Measurements from ENCODE around the gene AGER.
A peak's percentile ranks its signal among the peaks of the same experiment; 100 is the strongest.

Gene AGER

DNA sequence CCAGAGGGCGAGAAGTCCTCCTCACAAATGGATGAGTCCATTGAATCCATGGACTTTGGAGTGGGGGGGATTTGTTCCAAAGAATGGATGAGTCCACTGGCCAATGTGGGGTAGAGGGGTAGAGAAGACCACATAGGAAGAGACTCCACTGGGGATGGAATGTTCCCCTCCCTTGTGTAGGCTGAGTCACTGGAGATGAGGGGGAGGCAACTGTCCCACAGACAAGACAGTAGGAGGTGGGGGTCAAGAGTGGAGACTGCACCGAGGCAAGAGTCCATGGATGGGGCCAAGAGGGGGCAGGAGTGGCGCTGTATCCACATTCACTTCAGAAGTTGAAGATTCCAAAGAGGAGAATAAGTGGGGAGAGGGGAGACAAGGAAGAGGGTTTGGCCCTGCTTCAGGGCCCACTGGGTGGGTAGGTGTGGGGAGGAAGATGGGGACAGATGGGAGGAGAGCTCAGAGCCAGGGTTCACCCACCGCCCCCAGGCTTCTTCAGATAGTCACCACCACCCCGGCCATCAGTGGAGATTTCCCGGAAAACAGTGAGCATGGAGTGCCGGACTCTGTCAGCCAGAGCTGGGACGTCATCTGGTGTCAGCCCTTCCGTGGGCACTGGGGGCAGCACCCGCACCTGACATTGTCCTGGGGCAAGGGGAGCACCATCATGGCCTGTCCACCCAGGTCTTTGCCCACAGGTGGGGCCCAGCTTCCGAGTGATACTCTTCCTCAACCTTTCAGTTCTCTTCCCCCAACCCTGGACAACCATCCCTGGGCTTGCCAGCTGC, 15.1 kb downstream of the AGER start:
- DNase-seq (ENCODE audit: low read depth in 2 of 2), result no peak

DNA sequence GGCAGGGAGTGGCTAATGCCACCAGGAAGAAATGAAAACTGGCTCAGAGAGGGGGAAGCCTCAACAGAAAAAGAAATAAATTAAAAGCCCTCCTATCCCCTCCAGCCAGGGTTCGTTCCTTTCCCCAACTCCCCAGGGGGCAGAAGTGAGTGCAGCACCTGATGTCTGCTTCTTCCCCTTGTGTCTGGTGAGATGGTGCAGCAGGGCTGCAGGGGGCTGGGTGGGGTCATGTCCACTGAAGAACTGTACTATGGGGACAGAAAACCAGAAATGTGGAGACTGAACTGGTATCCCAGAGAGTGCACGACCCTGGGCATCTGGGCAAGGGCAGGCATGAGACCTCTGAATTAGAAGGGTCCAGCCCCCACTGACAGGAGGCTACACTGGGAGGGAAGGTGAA, 15.7 kb downstream of the AGER start:
- no peak for DNase-seq (ENCODE audit: low read depth in 2 of 2)

DNA sequence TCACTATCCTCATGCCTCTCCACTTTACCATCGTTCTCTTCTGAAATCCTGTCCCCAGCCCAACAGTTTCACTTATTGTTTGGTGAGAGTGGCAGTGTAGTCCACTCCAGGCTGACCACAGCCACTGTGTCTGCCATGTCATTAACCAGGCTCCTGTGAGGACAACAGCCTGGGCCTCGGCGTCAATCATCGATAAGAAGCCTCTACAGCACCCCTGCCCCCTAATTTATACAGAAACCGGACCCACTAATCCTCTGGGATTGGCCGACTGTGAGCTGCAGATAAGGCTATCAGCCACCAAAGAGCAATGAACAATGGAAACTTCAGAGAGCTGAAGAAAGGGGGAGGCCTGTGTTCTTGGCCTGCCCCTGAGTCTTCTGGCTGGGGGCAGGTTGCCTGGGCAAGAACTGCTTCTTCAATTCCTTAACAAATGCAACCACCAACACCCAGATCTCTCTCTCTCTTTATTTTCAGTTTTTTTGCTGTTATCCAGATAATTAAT, 16.2 kb downstream of the AGER start:
- no peak for DNase-seq (ENCODE audit: low read depth in 2 of 2)

DNA sequence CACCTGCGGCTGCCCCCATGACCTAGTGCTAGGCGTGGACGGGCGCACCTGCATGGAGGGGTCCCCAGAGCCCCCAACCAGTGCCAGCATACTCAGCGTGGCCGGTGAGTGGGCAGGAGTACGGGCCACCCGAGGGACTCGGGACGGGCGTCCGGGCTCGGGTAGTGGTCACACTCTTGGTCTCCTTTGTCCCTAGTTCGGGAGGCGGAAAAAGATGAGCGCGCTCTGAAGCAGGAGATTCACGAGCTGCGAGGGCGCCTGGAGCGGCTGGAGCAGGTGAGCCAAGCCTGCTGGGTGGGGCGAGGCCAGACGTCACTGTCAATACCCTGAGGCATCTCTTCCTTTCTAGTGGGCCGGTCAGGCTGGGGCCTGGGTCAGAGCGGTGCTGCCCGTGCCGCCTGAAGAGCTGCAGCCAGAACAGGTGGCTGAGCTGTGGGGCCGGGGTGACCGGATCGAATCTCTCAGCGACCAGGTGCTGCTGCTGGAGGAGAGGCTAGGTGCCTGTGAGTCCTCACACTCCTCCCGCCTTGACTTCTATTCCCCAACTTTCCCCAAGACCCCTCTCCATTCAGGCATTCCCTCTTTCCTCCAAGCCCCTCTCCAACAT, 16.8 kb downstream of the AGER start:
- DNase-seq (ENCODE audit: low read depth in 2 of 2), result no peak

DNA sequence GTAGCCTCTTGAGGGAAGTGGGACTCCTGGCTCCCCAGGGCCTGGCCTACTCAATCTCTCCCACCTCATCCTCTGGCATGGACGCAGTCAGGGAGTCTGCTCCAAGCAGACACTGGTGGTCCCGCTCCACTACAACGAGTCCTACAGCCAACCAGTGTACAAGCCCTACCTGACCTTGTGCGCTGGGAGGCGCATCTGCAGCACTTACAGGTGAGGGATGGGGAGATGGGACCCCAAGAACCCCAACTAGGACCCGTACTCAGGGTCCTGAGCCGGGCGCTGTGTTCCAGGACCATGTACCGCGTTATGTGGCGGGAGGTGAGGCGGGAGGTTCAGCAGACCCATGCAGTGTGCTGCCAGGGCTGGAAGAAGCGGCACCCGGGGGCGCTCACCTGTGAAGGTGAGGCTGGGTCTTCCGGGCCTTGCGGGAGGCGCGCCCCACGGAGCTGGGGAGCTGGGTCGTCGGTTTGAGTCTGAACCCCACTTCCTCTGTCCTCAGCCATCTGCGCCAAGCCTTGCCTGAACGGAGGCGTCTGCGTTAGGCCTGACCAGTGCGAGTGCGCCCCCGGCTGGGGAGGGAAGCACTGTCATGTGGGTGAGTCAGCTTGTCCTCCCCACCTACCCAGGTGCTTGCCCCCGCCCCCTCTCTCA, 17.5 kb downstream of the AGER start:
- no peak for DNase-seq (ENCODE audit: low read depth in 2 of 2)

DNA sequence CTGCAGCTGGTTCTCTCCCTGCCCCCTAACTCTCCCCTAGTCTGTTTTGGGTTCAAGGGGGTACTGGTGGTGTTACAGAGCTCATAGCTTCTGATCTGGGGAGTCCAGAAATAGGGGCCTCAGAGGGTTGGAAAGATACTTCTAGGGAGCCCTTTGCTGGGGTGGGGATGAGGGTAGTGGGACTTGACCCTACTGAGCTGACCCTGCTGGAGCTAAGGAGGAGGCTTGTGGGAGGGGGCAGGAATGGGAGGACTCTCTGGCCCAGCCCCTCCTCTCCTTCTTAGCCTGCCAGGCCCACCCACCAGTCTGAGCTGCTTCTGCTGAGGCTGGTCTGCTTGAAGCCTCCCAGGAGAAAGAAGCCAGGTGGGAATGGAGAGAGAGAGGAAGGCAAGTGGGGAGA, 19.8 kb downstream of the AGER start, which contains the start of gene EGFL8:
TSS of gene EGFL8 (plus strand) at position 301 of the 400 bp plus-strand sequence. CDS start 1,571 bp downstream, outside the sequence.
- no peak for DNase-seq (ENCODE audit: low read depth in 2 of 2)

DNA sequence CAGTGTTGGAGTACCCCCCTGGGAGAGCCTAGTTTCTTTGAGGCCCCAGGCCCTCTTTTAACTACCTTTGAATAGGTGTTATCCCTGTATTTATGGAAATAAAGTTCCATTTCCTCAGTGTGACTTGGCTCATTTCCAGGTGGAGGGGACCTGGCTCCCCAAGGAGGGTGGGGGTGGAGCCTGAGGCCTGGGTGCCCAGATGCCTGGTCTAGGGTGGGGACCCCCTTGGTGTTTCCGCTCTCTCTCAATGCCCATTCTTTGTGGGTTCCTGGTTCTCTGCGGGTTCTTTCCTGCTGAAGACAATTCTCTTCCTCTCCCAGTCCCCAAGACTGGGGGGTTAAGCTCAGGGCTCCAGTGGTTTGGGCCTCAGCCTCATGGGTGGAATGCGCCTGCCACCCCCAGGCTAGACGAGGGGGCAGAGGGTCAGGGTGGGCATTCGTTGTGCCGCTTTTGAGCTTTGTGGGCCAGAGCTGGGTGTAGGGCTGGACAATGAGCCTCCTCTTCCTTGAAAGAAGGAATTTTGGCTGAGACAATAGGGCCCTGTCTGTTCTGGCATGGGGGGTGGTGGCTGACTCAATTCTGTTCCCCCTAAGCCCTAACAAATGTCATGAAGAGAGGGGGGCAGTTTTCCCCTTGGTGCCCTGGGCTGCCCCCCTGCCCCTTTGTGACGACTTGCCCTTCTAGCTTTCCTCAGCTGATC, 20.3 kb downstream of the AGER start:
- no peak for DNase-seq (ENCODE audit: low read depth in 2 of 2)

DNA sequence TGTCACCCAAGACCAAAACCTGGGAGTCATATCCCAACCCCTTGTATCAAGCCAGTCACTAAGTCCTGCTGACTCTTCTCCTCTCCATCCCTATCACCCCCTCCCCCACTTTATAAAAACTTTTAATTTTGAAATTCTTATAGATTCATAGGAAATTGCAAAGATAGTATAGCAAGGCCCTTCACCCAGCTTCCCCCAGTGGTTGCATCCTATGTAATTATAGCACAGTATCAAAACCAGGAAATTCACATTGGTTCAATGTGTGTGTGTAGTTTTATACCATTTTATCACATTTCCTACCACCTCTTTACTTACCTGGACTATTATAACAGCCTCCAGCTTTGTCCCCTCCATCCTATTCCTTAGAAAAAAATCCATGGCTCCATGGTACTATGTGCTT, 26.0 kb downstream of the AGER start:
- DNase-seq (ENCODE audit: low read depth in 2 of 2), result no peak

DNA sequence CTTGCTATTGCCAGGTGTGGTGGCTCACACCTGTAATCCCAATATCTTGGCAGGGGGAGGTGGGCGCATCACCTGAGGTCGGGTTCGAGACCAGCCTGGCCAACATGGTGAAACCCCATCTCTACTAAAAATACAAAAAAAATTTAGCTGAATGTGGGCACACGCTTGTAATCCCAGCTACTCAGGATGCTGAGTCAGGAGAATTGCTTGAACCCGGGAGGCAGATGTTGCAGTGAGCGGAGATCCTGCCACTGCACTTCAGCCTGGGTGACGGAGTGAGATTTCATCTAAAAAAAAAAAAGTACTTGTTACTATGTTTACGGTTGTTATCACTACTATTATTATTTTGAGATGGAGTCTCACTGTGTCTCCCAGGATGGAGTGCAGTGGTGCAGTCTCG, 27.2 kb downstream of the AGER start:
- no peak for DNase-seq (ENCODE audit: low read depth in 2 of 2)

DNA sequence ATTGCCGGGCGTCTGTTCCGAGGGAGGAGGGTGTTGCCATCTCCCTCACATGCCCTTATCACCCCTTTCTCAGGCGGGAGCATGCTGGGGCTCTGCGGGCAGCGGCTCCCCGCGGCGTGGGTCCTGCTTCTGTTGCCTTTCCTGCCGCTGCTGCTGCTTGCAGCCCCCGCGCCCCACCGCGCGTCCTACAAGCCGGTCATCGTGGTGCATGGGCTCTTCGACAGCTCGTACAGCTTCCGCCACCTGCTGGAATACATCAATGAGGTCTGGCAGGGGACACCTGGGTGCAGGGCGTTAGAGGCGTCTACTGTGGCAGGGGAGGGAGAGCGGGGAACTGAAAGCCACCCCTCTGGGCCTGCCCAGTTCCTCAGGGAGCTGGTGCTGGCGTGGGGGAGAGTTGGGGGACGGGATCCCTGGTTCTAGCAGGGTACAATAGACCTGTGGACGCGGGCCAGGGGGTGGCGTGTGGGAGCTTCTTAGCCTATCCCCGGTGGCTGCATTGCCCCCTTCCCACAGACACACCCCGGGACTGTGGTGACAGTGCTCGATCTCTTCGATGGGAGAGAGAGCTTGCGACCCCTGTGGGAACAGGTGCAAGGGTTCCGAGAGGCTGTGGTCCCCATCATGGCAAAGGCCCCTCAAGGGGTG, 29.4 kb downstream of the AGER start:
- DNase-seq (ENCODE audit: low read depth in 2 of 2), result no peak

DNA sequence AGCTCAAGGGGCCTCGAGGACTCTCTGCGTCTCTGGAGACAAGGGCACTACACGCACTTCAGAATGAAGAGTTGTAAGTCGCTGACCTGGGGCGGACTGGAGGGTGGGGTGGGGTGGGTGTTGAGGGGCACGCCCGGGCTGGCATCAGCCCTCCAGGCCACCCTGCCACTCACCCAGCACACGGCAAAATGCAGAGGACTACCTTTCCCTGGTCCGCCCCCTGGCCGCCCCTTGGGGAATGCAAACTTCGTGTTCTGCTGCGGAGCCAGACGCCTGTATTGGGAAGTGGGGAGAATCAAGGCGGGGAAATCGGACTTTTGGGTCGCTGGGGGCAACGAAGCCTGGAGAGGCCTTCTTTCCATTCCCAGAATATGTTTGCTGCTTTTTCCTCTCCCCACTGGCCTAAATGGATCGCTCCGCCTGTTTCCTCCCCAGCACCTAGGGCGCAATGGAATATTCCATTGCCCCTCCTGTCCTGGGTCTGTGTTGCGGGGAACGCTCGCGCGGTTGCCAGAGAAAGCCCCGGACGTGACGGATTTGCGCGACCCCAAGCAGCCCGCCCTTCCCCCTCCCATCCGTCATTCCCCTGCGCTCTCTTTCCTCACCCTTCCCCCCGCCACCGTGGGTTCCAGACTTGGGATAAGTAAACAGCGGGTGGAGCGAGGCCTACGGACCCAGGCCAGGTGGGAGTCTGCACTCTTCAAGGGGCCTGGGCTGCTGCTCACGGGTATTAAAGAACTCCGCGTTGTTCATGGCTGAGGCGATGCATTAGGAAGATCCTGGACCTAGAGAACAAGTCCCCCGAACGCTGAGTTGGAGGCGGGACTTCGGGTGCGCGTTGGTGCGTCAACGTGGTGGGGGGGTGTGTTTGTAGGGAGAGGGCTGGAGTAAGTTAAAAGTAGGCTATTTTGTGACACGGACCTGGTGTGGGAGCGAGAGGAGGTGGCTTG, 30.2 kb downstream of the AGER start, which contains the start of gene PPT2:
TSS of gene PPT2 (plus strand) at position 578 of the 950 bp plus-strand sequence. CDS start 454 bp downstream, outside the sequence.
- peak; percentile 41 to 53 for DNase-seq (ENCODE audit: low read depth in 2 of 2)

DNA sequence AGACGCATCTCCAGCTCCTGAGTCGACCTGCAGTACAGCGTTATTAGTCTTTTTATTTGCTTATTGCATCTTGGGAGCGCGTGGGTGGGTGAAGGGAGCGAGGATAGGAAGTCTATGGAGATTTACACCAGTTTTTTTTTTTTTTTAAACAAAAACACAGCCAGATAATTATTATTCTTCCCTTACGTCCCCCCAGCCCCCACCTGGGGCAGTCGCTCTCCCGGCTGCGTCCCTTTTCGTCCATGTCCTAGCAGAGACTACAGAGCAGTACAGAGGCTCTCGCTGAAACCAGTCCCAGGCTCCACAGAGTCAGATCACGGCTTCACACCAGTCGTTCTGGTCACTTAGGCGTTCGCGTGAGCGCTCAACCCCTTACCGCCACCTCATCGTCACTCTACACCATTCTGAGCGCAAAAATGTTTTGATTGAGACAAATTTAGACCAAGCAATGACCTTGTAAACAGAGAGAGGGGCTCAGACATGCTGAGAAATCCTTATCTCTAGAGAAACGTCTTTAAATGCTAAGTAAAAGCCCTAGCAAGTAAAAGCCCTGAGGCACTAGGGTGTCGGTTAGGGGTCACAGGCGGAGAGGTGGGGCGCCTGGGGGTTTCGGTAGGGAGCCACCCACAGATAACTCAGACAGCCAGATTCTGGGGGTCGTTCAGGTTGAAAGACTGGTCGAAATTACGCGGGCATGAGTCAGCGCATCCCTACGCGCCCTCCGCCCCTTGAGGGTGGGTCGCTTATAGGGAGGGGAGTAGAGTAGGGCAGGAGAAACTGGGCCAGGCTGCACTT, 31.1 kb downstream of the AGER start:
- DNase-seq (ENCODE audit: low read depth in 2 of 2), result no peak

DNA sequence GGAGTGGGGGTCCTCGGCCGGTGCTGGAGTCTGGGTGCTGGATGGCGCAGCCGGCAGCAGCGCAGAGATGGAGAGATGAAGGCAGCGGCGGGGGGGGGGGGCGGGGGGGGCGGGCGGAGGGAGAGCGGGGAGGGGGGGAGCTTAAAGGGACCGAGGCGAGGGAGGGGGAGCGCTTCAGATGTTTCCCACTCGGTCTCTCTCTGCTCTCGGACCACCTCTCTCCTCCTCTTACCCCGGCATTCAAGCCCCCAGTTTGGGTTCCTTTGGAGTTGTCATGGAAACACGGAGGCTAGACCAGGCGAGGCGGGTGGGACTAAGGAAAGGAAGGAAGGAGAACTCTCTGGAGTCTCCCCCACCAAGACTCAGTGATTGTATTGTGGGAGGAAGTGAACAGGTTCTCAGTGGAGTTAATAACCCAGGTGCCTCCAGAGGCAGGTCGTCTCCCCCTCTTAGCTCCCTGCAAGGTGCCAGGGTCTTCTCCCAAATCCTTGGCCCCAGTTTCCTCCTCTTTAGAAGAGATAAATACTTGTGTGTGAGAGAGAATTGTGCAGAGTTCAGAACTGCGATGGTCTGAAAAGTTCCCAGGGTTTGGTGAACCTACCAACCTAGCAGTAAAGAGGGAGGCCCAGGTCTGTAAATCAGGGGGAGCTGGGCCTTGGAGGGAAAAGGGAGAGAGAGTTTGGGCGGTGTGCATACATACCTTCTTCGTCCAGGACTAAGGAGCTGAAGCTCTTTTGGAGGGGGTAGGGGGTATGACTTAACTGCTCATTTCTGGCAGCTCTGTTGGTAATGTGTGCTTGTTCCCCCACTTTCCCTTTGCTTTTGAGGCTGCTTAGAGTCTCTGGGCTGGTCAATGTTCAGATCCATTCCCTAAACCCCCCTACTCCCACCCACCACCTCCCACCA, 31.9 kb downstream of the AGER start, which contains the start of gene PRRT1:
TSS of gene PRRT1 (minus strand) at position 77 of the 906 bp plus-strand sequence. CDS start 112 bp downstream, outside the sequence.
- no peak for DNase-seq (ENCODE audit: low read depth in 2 of 2)

DNA sequence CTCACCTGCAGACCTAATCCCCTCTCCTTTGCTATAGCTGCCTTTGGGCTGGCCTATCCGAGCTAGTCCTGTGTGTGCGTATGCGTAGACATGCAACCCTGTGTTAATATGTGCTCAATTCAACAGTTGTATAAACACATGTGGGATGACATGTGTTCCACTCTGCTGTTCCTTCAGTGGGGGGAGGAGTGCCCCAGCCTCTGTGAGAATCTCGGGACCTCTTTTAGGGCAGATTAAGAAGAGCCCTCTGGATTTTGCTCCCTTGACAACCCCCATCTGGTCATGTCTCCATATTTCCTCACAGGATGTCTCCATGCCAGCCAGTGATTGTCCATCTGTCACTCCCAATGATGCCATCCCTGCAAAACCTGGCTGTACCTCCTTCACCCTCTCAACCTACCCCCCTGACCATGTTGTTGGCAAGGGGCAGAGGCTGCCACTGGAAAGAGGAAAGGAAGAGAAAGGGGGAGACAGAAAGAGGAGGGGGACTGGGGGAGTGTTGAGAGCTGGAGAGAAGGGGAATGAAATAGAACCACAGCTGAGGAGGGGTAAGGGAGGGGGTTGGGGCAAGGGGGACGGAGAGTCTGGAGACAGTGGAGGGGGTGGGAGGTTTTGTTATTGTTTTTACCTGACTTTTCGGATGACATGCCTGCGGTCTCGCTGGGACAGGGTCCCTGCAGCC, 32.7 kb downstream of the AGER start:
- no peak for DNase-seq (ENCODE audit: low read depth in 2 of 2)

DNA sequence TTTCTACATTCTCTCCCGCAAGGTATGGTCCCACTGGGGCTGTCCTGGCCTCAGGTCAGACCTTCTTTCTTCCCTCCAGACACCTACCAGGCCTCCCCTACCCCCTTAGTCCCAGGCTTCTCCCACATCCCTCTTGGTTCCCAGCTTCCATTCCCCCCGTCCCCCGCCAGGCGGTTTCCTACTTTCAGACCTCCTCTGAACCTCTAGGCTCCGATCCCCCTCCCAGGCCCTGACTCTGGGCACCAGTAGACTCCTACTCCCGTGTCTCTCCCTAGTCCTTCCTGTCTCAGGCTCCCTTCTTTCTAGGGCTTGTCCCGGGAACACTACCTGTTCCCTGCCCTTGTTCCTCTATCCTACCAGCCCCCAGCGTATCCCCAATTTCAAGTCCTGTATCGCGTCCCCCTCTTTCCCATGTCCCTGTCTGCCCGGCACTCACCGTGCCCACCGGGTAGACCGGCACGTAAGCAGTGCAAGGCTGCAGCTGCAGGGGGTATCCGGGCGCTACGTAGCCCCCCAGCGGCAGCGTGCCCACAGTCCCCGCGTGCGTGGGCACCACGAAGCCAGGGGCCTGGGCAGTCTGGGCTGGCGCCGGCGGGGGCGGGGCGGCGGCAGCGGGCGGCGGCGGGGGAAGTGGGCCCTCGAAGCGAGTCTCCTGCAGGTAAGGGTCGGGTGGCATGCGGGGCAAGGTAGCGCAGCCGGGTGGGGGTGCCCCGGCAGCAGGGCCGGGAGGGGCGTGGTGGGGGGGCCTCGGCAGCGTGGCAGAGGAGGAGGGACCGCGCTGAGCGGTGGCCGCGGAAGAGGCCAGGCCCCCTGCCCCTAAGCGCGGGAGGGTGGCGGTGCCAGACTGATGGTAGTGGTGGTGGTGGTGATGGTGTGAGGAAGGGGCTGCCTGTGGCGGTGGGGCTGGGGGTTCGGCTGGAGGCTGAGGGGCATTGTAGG, 33.9 kb downstream of the AGER start:
- DNase-seq (ENCODE audit: low read depth in 2 of 2), result no peak

DNA sequence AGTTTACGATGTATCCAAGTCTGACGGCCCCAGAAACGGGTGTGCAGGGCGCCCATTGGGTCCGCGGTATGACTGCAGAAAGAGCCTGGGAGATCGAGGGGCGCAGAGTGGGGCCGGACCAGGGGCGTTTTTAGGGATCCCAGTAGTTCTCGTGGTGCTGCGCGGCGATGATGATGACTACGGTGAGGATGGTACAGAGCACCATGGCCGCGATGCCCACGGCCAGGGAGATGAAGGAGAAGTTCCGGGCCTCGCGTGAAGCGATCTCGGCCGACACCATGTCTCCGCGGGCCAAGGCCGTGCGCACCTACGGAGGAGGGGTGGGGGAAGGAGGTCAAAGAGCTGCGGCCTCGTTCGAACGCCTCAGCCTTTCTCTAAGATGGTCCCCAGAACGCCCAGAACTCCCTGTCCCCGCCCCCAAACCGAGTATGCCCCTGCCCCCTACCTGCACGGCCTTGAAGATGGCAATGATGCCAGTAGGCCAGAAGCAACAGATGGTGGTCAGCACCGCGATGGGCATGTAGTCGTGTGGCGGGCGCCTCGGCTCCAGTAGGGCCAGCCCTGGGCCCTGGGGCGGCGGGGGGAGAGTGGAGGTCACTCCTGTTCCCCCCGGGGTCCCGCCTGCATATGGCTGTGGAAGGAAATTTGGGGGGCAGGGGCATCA, 34.8 kb downstream of the AGER start:
- DNase-seq (ENCODE audit: low read depth in 2 of 2), result no peak

All from stimulated activated CD4-positive, alpha-beta T cell treated with anti-CD3 and anti-CD28 coated beads, Interleukin-1b, Interleukin-23, amount 100 ng/mL, for 1 hour (primary cell).